ENCODE measurements around the gene PARD3.
A peak's percentile ranks its signal among the peaks of the same experiment; 100 is the strongest.

The PARD3 gene

GRCh38 chr10:34319197-34319846 is 495.8 kb downstream of the PARD3 start:
- no peak for ATAC-seq
- Mint-ChIP-seq H3K4me1 (no peaks in the 10 kb centered on the region), H3K4me3 (no peak overlapping the region), H3K9me3 (no peaks in the 10 kb centered on the region), H3K27ac (no peak overlapping the region), H3K36me3 (no peaks in the 10 kb centered on the region)
- DNase-seq (ENCODE audit: low spot score in 2 of 2), result no peak

- DNase-seq (ENCODE audit: low spot score in 2 of 2) (no peak), ATAC-seq (no peak)
- H3K27ac Mint-ChIP-seq, result no peak overlapping the region
- H3K4me1 Mint-ChIP-seq, result no peaks in the 10 kb centered on the region
- no peak overlapping the region for H3K4me3 Mint-ChIP-seq
- H3K36me3 Mint-ChIP-seq, result no peaks in the 10 kb centered on the region
- H3K9me3 Mint-ChIP-seq, result no peaks in the 10 kb centered on the region
Measured at GRCh38 chr10:34316154-34316553, 498.9 kb downstream of the PARD3 start.

- Mint-ChIP-seq H3K9me3 (no peaks in the 10 kb centered on the region), H3K4me3 (no peak overlapping the region), H3K36me3 (no peaks in the 10 kb centered on the region), H3K4me1 (no peaks in the 10 kb centered on the region), H3K27ac (no peak overlapping the region)
- ATAC-seq, result no peak
- DNase-seq (ENCODE audit: low spot score in 2 of 2), result no peak
Measured at GRCh38 chr10:34314457-34314856, 500.6 kb downstream of the PARD3 start.

- no peak for DNase-seq (ENCODE audit: low spot score in 2 of 2)
- Mint-ChIP-seq H3K36me3 (no peaks in the 10 kb centered on the region), H3K27ac (no peak overlapping the region), H3K9me3 (peaks cover under 1% of the 10 kb centered on the region), H3K4me3 (no peak overlapping the region), H3K4me1 (no peaks in the 10 kb centered on the region)
- no peak for ATAC-seq
Measured at GRCh38 chr10:34313888-34314287, 501.2 kb downstream of the PARD3 start.

GRCh38 chr10:34313353-34313752 is 501.7 kb downstream of the PARD3 start:
- peaks cover 2% of the 10 kb centered on the region for H3K36me3 Mint-ChIP-seq
- H3K27ac Mint-ChIP-seq, result no peak overlapping the region
- no peak for DNase-seq (ENCODE audit: low spot score in 2 of 2)
- peaks cover 2% of the 10 kb centered on the region for H3K9me3 Mint-ChIP-seq
- H3K4me3 Mint-ChIP-seq, result no peak overlapping the region
- no peak for ATAC-seq
- H3K4me1 Mint-ChIP-seq, result no peaks in the 10 kb centered on the region

- ATAC-seq, result no peak
- Mint-ChIP-seq H3K27ac (no peak overlapping the region), H3K4me1 (no peaks in the 10 kb centered on the region)
Measured at GRCh38 chr10:34311679-34312078, 503.4 kb downstream of the PARD3 start.

GRCh38 chr10:34310234-34310633 is 504.9 kb downstream of the PARD3 start:
- H3K9me3 Mint-ChIP-seq, result peaks cover 6% of the 10 kb centered on the region
- no peak overlapping the region for H3K27ac Mint-ChIP-seq
- DNase-seq (ENCODE audit: low spot score in 2 of 2), result no peak
- no peaks in the 10 kb centered on the region for H3K4me1 Mint-ChIP-seq
- peaks cover 5% of the 10 kb centered on the region for H3K36me3 Mint-ChIP-seq
- no peak overlapping the region for H3K4me3 Mint-ChIP-seq
- ATAC-seq, result no peak

More at GRCh38 chr10:34311679-34312078, 503.4 kb downstream of the PARD3 start:
- Mint-ChIP-seq H3K9me3 (peaks cover 6% of the 10 kb centered on the region), H3K4me3 (no peak overlapping the region), H3K36me3 (peaks cover 5% of the 10 kb centered on the region)
- no peak for DNase-seq (ENCODE audit: low spot score in 2 of 2)

GRCh38 chr10:34305189-34305588 is 509.9 kb downstream of the PARD3 start:
- H3K36me3 Mint-ChIP-seq, result peaks cover 5% of the 10 kb centered on the region
- peaks cover 6% of the 10 kb centered on the region for H3K9me3 Mint-ChIP-seq
- no peak for DNase-seq (ENCODE audit: low spot score in 2 of 2)
- H3K4me1 Mint-ChIP-seq, result no peaks in the 10 kb centered on the region
- no peak overlapping the region for H3K27ac Mint-ChIP-seq
- peak; percentile 11 for ATAC-seq
- no peak overlapping the region for H3K4me3 Mint-ChIP-seq

GRCh38 chr10:34303022-34303421 is 512.1 kb downstream of the PARD3 start:
- DNase-seq (ENCODE audit: low spot score in 2 of 2) (no peak), ATAC-seq (no peak)
- no peaks in the 10 kb centered on the region for H3K36me3 Mint-ChIP-seq
- no peak overlapping the region for H3K4me3 Mint-ChIP-seq
- peaks cover 3% of the 10 kb centered on the region for H3K9me3 Mint-ChIP-seq
- no peak overlapping the region for H3K27ac Mint-ChIP-seq
- no peaks in the 10 kb centered on the region for H3K4me1 Mint-ChIP-seq

- no peak overlapping the region for H3K4me3 Mint-ChIP-seq
- no peaks in the 10 kb centered on the region for H3K4me1 Mint-ChIP-seq
- no peaks in the 10 kb centered on the region for H3K9me3 Mint-ChIP-seq
- H3K36me3 Mint-ChIP-seq, result no peaks in the 10 kb centered on the region
- ATAC-seq, result no peak
- H3K27ac Mint-ChIP-seq, result no peak overlapping the region
- no peak for DNase-seq (ENCODE audit: low spot score in 2 of 2)
Measured at GRCh38 chr10:34299105-34299611, 515.9 kb downstream of the PARD3 start.

GRCh38 chr10:34298346-34298818 is 516.7 kb downstream of the PARD3 start:
- Mint-ChIP-seq H3K4me1 (no peaks in the 10 kb centered on the region), H3K9me3 (no peaks in the 10 kb centered on the region), H3K4me3 (no peak overlapping the region), H3K36me3 (no peaks in the 10 kb centered on the region), H3K27ac (no peak overlapping the region)
- ATAC-seq (no peak), DNase-seq (ENCODE audit: low spot score in 2 of 2) (no peak)

GRCh38 chr10:34297541-34298345 is 517.4 kb downstream of the PARD3 start:
- H3K4me1 Mint-ChIP-seq, result no peaks in the 10 kb centered on the region
- no peak overlapping the region for H3K27ac Mint-ChIP-seq
- DNase-seq (ENCODE audit: low spot score in 2 of 2) (no peak), ATAC-seq (no peak)
- no peaks in the 10 kb centered on the region for H3K9me3 Mint-ChIP-seq
- no peak overlapping the region for H3K4me3 Mint-ChIP-seq
- no peaks in the 10 kb centered on the region for H3K36me3 Mint-ChIP-seq

GRCh38 chr10:34295142-34295548 is 520.0 kb downstream of the PARD3 start:
- Mint-ChIP-seq H3K36me3 (no peaks in the 10 kb centered on the region), H3K27ac (no peak overlapping the region), H3K9me3 (no peaks in the 10 kb centered on the region), H3K4me3 (no peak overlapping the region), H3K4me1 (no peaks in the 10 kb centered on the region)
- ATAC-seq (no peak), DNase-seq (ENCODE audit: low spot score in 2 of 2) (no peak)

- Mint-ChIP-seq H3K9me3 (no peaks in the 10 kb centered on the region), H3K4me1 (no peaks in the 10 kb centered on the region), H3K27ac (no peak overlapping the region), H3K4me3 (no peak overlapping the region), H3K36me3 (no peaks in the 10 kb centered on the region)
- DNase-seq (ENCODE audit: low spot score in 2 of 2) (no peak), ATAC-seq (no peak)
Measured at GRCh38 chr10:34294137-34294536, 521.0 kb downstream of the PARD3 start.

- no peak overlapping the region for H3K4me3 Mint-ChIP-seq
- no peaks in the 10 kb centered on the region for H3K9me3 Mint-ChIP-seq
- no peak for DNase-seq (ENCODE audit: low spot score in 2 of 2)
- no peak overlapping the region for H3K27ac Mint-ChIP-seq
- H3K4me1 Mint-ChIP-seq, result no peaks in the 10 kb centered on the region
- no peaks in the 10 kb centered on the region for H3K36me3 Mint-ChIP-seq
- ATAC-seq, result no peak
Measured at GRCh38 chr10:34292675-34293074, 522.4 kb downstream of the PARD3 start.

- H3K27ac Mint-ChIP-seq, result no peak overlapping the region
- H3K4me1 Mint-ChIP-seq, result no peaks in the 10 kb centered on the region
- no peak overlapping the region for H3K4me3 Mint-ChIP-seq
- no peaks in the 10 kb centered on the region for H3K9me3 Mint-ChIP-seq
- DNase-seq (ENCODE audit: low spot score in 2 of 2), result no peak
- ATAC-seq, result no peak
- H3K36me3 Mint-ChIP-seq, result no peaks in the 10 kb centered on the region
Measured at GRCh38 chr10:34292194-34292565, 522.9 kb downstream of the PARD3 start.

Data from stimulated activated effector memory CD8-positive, alpha-beta T cell treated with anti-CD3 and anti-CD28 coated beads, Interleukin-12 subunit alpha, Interleukin-12 subunit beta, amount 100 ng/mL, for 72 hours (primary cell).